WI38 (cell line): ENCODE measurements around the gene COL13A1.

Experiments used
- H3K4me3 ChIP-seq: 2 replicates; pipeline ENCODE4 v1.5.1; 2011; ENCODE audit warnings: low read depth, mild to moderate bottlenecking, control low read depth, low read length
- CTCF ChIP-seq: IDR thresholded peaks from 2 replicates; pipeline ENCODE4 v1.5.1; 2012; ENCODE audit warnings: low read depth, mild to moderate bottlenecking, control low read depth, low read length

The COL13A1 gene

DNA sequence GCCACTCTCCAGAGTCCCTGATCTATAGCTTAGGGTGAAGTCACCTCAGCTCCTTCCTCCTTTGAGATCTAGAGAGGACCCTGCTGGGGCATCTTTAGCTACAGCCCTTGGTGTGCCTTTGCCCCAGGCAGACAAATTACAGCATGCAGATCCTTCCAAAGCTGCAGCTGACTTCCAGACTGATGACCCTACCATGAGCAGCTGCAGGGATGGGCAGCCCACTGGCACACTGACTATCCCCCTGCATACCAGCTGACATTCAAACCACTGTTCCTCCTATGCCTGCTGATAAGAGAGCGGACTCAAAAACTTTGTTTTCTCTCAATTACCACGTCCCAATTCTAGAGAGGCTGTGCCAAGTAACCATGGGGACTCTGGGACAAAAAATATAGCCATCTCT, 70.6 kb downstream of the COL13A1 start:
- TF ChIP-seq CTCF, result no peak
- H3K4me3 ChIP-seq, result no peak overlapping the region

- no peak for TF ChIP-seq CTCF
- no peak overlapping the region for H3K4me3 ChIP-seq
Measured at GRCh38 chr10:69873135-69873639, 71.5 kb downstream of the COL13A1 start.

DNA sequence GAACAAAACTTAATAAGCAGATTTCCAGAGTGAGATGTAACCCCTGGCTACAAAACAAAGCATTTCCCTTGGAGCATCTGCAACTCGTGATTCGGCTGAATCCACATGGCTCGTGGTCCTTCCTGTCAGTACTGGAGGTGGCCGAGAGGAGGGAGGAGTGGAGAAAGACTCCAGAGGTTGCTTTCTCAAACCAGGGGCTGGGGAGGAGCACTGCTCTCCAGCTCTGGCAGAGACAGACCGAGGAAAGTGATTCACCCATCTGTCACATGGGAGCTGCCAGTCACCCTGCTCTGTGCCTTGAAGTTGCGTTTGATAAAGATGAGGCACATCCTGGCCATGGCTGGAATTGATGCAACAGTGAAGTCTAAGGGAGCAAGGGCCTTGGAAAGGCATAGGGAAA, 72.7 kb downstream of the COL13A1 start:
- no peak for TF ChIP-seq CTCF

GRCh38 chr10:69875856-69876255, 74.2 kb downstream of the COL13A1 start:
- H3K4me3 ChIP-seq, result no peak overlapping the region

More for the DNA sequence above, 72.7 kb downstream of the COL13A1 start:
- H3K4me3 ChIP-seq, result no peak overlapping the region

DNA sequence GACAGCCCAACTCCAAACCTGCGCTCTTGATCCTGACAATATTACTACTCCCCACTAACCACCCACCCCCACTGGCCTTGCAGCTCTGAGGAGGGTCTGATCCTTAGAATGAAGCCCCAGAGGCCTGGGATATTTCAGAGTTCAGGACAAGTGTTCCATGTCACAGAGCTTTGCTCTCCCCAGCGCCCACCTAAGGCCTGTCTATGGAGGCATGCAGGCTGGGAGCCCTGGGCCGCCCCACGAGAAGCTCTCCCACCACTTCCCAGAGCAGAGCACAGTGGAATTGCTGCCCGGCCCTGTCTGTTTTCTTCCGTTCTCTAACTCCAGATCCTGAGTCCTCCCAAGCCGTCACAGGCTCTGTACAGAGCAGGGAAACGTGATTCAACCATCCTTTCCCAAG, 74.6 kb downstream of the COL13A1 start:
- no peak overlapping the region for H3K4me3 ChIP-seq
- no peak for TF ChIP-seq CTCF

More at GRCh38 chr10:69875856-69876255, 74.2 kb downstream of the COL13A1 start:
- TF ChIP-seq CTCF, result no peak

GRCh38 chr10:69876931-69877330, 75.2 kb downstream of the COL13A1 start:
- no peak for TF ChIP-seq CTCF
- no peak overlapping the region for H3K4me3 ChIP-seq

DNA sequence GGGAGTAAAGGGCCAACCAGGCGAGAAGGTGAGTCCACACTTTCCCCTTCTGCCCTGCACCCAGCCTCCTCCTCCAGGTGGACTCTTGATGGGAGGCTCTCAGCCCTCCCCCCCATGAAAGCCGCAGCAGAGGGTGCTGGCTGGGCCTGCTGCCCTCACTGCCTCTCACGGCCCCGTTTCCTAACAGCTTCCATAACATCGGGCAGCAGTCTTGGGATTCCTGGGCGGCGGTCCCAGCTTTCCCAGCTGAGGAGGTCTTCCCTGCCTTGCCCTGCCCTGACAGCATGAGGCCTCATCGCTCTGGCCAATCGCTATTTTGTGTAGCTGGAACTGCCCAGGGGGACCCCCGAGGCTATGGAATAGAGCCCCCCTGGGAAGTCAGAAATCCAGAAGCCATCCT, 76.3 kb downstream of the COL13A1 start:
- H3K4me3 ChIP-seq, result no peak overlapping the region
- no peak for TF ChIP-seq CTCF
